HG02970 (cell line): Measurements from ENCODE around the gene NDUFAF3.

ENCODE experiments used
- ATAC-seq: cut with Tn5 transposase; IDR thresholded peaks from one replicate; pipeline ENCODE4 v1.9.1; 2021; ENCODE audit warnings: mild to moderate bottlenecking, moderate library complexity, moderate number of reproducible peaks; ENCODE audit not compliant: unreplicated experiment, low FRiP score

Gene NDUFAF3

DNA sequence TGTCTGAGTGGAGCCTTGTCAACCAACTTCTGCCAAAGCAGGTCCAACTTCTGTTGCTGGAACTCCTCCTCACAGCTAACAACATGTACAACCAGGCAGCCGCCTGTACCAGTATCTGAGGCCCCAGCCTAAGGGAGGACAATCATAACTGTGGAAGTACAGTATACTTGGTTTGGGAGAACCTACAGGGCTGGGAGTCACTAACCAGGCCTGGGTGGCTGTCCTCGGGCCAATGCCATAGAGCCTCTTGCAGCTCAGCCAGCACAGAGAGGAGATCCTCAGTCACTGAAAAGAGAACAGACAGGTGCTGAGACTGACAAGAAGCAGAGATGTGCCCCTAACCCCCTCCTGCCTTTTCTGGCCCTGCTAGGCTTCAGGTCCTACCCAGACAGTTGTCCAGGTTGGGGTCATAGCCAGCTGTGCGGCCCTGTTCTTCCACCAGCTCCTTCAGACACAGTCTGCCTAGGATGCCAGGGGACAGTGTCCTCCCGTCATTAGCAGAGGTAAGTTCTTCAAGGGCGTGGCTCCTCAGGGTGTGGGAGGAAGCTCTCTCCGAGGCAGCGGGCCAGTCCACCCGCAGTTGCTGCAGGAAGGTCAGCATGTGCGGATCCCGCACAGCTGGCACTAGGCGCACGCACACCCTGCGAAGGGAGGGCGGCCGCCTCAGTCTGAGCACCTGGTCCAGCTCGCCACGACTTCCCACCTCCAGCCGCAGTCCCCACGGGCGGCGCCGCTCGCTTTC, 4.5 kb upstream of the NDUFAF3 start:
- no peak for ATAC-seq

DNA sequence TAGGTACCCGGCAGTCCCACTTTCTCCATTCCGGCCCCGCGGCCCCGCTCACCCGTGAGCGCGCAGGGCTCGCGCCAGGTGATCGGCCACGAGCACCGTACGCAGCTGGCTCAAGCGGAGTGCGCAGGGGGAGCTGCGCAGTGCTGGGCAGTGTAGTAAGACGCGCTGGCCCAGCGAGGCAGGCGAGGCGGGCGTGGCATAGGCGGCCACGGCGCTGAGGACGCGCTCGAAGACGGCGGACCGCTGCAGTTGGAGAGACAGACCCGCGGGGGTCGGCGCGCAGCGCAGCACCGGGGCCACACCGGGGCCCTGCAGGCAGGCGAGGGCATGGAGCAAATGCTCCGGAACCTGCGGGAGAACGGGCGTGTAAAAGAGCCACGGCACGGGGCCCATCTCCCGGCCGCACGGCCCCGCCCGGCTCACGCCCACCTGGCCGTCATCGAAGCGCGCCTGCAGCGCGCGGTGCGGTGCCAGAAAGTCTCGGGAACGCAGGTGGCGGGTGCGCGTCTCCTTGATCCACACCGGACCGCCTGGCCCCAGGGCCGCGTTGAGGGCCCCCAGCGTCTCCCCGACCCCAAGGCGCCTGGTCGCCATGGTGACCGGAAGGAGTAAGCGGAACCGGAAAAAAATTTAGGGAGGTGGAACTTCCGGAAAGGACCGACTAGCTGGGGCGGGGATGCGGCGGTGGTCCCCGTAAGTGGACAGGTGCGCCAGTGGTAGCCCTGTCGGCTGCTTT, 3.8 kb upstream of the NDUFAF3 start, which contains the start of gene DALRD3:
Gene DALRD3, minus strand, starts transcription at position 610 of the 736 bp plus-strand sequence. Its CDS starts 16 bp downstream, at position 594.
- ATAC-seq, result no peak

GRCh38 chr3:49018707-49019006, 3.3 kb upstream of the NDUFAF3 start:
- no peak for ATAC-seq

DNA sequence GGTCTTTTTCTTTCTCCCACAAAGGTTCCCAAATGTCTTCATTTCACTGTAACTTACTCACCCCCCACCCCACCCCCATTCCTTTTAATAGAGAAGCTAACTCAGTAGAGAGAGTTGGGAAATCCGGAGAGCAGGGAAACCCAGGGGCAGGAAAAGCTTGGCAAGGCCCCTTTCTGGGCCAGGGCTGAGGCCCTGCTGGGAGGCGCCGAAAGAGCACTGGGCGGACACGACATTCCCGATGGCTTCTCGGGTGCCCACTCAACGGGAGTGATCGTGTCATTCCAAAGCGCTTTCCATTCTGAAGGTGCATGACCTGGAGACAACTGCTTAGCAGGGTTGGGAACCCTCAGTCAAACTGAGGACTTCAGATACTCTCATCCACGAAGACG, 2.0 kb upstream of the NDUFAF3 start:
- ATAC-seq, result no peak

DNA sequence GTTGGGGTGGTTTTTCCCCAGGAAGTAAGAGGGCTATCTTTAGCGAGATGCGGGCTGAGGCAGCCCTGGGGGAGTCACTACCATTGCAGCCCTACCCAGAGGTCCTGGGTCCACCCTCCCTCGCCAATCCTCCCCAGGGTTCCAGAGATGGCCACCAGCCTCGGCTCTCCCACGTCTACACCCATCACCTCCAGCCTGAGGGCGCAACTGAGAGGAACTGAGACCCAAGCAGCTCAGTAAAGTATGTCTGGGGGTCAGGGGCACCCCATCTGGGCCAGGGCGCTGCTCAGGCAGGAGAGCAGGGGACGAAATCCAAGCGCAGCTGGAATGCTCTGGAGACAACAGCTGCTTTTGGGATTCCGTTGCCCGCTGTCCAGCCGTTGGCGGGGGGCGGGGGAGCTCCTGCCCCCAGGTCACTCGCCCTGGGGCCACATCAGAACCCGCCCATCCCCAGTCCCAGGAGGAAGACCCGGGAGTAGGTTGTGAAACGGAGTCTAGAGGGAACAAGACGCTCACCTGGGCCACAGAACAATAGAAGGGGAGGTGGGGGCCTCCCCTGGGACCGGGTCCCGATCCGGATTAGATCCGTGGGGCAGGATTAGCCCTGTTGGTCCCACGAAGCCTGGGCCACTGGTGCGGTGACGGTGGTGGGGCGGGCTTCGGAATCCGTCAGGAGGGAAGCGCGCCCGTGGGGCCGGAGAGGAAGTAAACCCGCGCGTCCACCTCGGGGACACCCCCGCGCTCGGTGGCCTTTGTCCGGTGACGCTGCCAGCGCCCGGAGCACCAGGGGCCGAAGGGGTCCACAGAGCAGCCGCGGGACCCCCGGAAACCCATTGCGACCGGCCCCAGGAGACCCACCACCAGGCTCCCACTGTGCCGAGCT, 1.4 kb upstream of the NDUFAF3 start:
- peak; percentile 7 for ATAC-seq

GRCh38 chr3:49021213-49021812, 608 bp upstream of the NDUFAF3 start:
- peak; percentile 48 for ATAC-seq

GRCh38 chr3:49022688-49023171, 809 bp downstream of the NDUFAF3 start:
- no peak for ATAC-seq

DNA sequence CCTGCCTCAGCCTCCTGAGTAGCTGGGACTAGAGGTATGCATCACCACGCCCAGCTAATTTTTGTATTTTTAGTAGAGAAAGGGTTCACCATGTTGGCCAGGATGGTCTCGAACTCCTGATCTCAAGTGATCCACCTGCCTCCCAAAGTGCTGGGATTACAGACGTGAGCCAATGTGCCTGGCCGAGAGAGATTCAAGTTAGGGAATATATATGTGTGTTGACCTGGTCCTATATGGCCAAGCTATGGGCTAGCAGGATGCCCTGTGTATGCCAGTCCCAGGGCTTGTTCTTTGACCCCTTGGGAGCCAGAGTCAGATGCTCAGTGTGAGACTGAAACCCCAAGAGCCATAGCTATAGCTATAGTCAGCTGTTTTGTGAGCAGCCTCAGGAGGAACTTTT, 1.9 kb downstream of the NDUFAF3 start:
- no peak for ATAC-seq

DNA sequence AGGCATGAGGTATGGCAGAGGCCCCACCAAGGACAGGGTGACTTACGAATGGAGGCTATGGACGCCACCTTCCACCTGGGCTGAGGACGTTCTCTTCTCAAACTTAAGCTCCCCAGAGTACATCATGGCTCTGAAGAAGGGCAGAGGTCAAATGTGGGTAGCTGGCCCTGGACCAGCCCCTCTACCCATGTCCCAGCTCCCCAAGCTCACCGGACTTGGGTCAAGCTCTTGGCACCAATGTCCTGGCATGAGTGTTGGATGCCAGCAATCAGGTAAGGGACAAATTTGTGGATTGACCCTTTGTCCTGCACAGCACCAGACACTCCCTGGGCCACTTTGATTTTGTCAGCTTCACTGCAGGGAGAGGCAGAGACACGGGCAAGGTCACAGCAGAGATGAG, 2.5 kb downstream of the NDUFAF3 start:
- ATAC-seq, result no peak

GRCh38 chr3:49025005-49025792, 3.3 kb downstream of the NDUFAF3 start:
- ATAC-seq, result no peak

DNA sequence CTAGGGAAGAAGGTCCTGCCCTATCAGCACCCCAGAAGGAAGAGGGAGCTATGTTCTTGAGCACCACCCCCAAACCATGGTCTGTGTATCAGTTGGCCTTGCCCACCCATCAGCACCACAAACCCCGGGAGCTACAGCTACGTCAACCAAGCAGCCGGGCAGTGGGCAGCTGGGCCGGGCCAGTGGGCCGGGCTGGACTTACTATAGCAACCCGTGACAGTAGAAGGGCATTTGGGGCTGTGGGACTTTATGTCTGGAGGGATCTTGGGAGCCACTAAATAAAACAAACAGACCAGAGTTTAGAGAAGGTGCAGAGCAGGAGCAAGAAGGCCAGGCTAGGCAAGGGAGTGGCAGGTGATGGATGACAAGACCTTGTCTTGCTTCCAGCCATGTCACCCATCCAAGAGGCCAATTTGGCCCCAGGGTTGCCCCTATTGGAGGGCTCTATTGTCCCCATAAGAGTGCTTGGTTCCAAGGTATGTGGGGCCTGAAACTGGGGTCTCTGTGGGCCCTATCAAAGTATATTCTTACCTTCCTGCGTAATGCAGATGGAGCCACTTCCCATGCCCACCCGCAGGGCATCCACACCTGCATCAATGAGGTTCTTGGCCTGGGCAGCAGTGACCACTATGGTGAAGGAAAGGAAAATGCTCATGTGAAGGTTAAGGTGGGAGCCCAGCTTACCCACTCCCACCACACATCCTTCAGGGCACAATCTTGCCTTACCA, 4.0 kb downstream of the NDUFAF3 start:
- ATAC-seq, result no peak

GRCh38 chr3:49026536-49026935, 4.6 kb downstream of the NDUFAF3 start:
- ATAC-seq, result no peak

- ATAC-seq, result no peak
Observed at GRCh38 chr3:49027634-49028033, 5.7 kb downstream of the NDUFAF3 start.

DNA sequence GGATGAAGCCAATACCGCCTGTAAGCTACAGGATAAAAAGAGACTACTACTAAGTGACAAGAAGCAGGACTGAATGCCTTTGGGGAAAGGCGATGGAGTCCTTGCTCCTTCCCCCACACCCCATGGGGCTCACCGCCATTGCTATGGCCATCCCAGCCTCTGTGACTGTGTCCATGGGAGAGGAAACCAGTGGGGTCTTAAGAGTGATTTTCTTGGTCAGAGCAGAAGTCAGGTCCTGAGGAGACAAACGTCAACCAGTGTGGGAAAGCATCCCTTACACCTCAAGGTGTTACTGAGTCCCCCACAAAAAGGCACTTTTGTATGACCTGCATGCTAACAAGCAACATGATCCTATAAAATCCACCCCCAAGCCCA, 6.4 kb downstream of the NDUFAF3 start:
- ATAC-seq, result no peak

DNA sequence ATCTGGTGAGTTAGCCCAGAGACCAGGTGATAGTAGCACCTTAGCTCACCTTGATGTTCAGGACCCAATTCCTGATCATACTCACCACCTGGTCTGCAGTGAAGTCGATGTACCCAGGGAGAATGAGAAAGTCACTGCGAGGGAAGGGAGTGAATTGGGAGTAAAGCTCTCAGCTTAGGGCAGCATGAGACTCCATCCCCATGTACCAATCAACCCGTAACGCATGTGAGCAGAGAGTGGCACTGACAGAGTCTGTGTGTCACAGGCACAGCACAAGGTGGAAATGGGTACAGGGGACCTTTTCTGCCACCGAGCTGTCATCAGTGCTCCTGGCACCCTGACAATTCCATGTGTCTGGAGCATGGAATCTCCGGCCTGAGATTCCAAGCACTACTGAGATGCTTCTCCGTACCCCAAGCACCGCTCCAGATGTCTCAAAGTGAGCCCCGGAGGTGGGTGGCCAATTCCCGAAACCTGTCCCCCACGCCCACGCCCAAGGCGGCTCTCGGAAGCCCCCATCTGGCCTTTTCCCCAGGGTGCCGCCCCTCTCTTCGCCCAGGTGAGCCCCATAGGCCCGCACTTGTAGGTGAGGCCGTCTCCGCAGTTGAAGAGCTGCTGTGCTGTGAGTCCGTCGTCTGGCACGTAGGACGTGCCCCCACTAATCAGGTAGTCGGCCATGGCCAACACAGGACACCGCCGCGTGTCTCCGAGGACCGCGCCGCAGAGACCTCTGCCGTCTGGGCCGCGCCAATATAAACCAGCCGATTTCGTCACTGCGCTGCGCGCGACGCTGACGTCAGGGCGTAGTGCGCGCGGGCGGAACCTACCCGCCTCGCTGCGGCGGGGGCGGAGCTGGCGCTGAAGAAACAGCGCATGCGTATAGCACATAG, 7.0 kb downstream of the NDUFAF3 start, which contains the start of gene IMPDH2:
Gene IMPDH2, minus strand, starts transcription at position 726 of the 890 bp plus-strand sequence. Its CDS starts 48 bp downstream, at position 678.
- peak; percentile 92 for ATAC-seq

GRCh38 chr3:49029563-49029884, 7.6 kb downstream of the NDUFAF3 start:
- ATAC-seq, result no peak

GRCh38 chr3:49030321-49030720, 8.4 kb downstream of the NDUFAF3 start:
- no peak for ATAC-seq

DNA sequence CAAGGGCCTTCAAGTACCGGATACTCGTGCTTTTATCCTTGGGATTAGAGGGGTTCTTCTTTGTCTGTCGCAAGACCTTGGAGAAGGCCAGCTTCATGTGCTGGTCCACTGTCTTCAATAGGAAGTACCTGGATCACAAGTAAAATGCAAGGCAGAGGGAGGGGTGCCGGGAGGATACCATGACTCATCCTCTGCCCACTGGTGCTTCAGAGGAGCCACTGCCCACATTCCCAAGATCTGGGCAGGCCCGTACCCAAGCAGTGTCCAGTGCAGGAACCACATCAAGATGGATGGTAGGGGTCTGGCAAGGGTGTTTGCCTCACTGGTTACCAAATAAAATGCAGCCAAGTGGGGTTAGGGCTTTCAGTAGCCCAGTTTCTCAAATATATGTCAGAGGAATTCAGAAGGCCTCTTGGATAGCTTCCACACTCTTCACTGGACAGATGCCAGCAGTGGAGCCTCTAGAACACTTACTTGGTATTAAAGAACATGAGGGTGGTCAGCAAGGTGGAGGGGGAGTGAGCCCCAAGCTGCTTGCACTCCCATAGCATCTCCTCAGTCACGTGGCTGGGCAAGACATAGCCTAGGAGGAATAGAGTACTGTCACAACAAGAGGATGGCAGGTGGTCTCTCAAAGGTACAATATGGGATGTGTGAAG, 10.9 kb downstream of the NDUFAF3 start:
- no peak for ATAC-seq
